ENCODE results near the gene DDO.
"Not testable (repeated sequence)": the region's sequence is repeated elsewhere in the genome, so short reads cannot be mapped to it uniquely, and the experiment has no call there.

DDO gene

DNA sequence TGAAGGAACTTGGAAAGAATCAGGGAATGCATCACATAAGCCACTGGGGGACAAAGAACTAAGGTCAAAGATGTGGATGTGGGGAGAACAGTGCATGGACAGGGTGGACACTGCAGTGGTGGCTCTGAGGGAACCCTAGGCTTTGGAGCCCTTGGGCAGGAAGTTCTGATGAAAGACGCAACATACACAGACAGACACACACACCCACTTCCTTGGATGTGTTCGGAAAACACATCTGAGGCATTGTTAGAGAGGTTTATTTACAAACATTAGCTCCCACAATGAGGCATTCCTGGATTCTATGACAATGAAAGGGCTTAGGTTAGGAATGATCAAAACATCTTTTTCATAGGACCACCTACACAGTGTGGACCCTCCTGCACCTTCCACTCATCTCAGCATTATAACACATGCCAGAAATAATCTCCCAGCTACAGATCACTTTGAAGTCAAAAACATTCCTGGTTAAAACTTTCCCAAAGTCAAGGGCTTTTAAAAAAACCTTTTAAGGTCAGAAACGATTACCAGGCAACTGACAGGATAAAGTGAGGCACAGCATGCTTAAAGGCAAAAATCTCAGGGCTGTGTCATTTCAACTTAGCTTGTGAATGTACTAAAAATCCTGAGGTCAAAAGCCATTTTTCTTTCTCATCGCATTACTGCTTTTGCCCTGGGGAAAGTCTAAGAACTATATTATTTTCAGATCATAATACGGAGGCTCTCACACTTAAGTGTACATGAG, 50.8 kb downstream of the DDO start:
- DNase-seq = no peak

DNA sequence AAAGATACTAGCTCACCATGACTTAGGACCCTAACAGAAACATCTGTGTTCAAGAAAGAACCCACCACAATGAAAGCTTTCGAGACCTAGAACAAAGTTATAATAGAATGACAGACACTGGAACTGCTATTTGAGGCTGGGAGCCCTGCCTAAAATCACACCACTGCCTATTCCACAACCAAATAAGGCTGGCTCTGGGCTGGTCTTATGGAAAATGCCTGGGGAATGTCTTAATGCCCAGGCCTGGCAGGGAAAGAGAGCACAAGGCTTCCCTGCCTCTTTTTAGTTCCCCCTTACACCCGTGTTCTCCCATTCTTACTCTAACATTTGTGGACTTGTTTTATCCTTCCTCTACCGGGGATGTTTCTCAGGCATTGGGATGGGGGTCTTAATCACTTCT, 51.6 kb downstream of the DDO start:
- no peak for DNase-seq

DNA sequence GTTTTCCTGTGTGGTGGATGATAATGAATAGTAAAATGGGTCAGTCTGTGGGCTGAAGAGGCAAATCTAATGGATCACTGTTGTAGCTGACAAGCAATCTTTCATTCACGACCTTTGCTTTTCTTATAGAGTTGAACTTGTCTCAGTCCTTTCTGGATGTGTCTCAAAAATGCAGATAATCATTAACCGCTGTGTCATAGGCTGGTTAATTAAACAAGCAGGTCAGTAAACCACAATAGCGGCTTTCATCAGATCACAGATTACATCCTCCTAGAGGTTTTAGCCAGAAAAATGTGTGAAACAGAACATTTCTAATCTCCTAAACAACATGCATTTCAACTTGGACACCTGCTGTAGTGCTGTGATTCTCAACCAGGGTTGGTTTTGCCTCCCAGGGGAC, 54.7 kb downstream of the DDO start:
- no peak for DNase-seq

DNA sequence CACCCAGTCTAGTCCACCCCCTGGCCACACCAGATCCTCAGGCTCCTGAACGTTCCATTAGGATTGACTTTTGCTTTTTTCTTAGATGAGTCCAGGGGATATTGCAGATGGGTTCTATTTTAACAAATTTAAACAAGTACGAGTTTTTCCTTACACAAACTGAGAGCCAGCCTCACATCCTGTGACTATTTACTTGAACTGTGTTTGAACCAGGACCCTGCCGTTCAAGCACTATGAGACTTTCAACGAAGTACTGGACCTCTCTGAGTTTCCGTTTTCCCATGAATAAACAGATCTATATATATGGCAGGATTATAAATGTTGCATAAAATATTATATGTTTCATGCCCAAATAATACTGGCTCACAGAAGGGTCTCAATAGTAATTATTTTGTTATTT, 55.8 kb downstream of the DDO start:
- DNase-seq = no peak

DNA sequence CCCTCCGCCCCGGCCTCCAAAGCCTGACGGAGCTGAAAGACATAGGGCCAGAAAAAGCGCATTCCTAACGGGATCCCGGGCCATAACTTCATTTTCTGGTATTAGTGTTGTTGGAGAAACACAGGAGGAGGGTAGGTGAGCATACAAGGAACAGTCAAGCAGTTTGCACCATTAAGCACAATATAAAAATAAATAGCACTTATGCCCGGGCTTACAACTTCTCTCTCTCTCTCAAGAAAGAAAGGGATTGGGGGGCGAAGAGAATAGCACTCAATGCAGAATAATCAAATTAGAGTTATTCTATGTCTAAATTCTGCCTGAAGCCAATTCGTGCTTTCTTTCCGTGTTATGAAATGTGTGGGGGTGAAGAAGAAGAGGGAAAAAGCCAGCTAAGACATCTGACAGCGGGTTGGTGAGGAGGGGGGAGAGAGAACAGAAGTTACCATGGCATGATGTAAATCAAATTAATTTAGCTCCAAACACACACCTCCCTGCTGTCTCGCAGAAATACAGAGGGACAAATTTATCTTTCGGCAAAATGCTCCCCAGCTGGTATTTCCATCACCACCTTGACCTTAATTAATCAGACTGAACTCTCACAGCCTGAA, 56.7 kb downstream of the DDO start:
- DNase-seq = no peak

DNA sequence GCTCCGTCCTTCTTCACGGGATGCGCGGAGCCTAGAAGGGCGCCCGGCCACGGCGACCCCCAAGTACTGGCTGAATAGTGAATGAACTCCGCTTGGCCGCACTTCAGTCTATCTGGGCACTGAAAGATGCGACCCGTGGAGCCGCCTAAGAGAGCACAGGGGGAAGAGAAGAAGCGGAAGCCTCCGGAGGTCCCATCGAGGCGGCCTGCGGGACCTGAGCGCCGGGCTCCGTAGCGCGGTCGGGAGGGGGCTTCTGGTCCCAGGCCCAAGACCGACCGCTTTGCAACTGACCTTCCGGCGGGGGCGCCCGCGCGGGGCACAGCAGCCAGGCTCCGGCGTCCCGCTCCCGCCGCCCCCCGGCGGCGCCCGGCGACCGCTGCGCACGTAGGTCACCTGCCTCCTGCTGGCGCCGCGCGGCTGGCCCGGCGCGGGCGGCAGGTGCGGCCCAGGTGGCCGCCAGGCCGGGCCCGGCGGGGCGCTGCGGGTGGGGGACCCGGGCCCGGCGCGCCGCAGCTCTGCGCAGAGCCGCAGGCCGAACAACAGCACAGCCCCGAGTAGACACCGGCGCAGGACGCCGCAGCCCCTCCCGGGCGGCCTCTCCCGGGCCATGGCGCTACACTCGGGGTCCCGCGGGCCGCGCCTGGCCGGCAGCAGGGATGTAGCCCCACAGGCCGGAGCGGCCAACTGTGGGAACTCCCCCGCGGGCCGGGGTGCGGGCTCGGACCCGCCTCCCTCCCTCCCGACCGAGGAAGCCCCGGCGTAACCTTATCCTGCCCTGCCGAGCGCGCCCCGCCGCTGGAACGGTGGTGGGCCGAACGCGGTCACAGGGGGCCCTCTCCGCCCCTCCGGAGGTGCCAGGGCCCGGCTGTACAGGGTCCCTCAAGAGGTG, 57.5 kb downstream of the DDO start, which contains the start of gene METTL24:
METTL24 (minus strand) TSS at position 686 of the 889 bp plus-strand sequence; CDS start at position 609, 77 bp downstream.
- DNase-seq = no peak

DNA sequence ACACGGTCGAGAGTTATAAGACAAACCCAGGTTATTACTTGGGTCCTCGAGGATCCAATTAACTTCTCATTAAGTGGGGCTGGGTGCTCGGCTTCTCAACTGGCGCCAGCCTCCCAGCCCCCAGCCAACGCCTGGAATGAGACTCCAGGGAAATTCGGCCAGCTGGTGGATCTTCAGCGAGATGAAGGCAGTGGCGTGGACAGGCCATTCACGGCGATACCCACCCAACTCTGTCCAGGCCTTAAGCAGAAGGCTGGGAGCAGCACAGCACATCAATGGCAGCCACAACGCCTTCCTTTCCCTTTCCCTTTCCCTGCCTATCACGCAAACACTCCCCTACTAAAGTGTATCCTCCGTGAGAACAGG, 58.1 kb downstream of the DDO start:
- DNase-seq = no peak

DNA sequence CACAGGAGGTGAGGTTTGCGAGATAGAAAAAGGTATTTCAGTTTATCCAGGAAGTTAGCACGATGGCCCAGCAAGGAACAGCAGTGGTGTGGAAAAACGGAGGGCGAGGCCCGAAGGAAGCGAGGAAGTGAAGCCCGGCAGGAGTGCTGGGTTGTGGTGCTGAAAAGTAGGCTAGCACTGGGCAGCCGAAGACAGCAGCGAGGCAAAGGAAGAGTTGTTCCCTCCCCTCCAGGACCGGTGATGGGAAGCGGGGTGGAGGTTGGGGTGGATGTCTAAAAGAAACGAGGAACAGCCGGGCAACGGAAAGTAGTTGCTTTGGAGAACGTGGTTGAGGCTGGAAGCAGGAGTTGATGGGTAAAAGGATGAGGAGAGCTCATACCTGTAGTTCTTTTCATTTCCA, 58.6 kb downstream of the DDO start:
- no peak for DNase-seq

DNA sequence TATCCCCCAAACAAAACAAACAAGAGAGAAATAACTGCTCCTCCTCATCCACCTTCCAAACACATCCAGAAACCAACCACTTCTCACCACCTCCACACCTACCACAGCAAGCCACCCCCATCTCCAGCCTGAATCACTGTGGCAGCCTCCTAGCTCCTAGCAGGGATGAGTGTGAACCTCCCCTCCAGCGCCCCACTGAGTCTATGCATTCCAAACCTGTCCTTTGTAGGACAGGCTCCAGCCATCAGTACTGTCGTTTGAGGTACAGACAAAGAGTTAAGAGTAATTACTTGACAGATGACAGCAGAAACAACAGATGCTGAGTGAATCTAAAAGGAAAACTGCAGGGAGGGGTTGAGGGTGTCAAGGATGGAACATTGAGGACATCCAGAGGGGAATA, 59.6 kb downstream of the DDO start:
- no peak for DNase-seq

DNA sequence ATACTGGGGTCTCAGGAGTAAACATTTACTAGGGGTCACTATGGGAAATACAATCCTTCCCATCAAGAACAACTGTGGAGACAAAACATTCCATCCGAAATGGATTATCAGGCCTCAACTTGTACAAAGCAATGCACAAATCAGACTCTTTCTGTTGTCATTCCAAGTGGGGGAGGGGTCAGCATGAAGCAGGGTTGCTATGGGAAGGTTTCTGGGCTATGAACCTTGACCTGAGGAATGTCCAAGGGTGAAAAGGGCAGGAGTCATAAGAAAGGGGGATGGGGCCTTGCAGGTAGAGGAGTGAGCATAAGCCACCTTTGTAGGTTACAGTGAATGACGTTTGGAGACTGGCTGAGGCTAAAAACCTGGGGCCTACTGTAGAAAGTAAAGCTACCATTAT, 60.4 kb downstream of the DDO start:
- DNase-seq = no peak

DNA sequence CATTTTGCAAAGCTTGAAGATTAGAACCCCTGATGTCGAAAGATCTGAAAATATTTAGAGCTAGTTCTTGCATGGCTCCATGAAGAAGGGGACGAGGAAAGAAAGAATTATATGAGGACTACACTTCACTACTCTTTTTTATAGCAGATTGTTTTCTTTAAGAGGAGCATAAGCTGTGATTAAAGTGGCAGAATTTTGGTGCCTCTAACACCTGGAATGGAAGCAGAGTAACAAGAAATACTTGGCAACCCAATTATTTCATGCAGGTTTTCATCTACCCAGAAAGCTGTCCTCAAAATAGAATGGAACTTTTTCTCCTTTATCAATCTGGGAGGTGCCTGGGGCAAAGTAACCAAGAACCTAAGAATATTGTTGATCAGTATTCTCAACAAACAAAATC, 61.2 kb downstream of the DDO start:
- no peak for DNase-seq

DNA sequence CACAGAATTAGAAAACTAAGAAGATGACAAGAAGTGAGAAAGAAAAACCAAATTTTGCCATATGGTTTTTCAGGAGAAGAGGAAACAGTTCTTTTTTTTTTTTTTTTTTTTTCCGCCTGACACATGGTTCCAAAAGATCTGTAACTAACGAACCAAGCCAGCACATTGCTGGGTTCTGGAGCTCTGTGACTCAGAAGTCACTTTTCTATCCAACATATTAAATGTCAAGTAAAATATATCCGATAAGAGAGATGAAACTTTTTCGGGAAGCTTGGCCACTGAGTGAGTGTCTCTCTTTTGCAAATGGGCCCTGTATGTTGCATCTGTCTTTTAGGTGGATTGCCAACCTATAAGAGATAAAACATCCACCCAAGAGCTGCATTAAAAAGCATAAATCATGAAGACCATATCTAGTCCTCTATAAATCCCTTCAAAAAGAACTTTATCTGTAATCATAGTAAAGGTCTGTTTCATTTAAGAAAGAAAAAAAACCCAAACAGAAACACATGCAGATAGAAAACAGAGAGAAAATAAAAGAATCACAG, 61.8 kb downstream of the DDO start:
- DNase-seq = no peak

DNA sequence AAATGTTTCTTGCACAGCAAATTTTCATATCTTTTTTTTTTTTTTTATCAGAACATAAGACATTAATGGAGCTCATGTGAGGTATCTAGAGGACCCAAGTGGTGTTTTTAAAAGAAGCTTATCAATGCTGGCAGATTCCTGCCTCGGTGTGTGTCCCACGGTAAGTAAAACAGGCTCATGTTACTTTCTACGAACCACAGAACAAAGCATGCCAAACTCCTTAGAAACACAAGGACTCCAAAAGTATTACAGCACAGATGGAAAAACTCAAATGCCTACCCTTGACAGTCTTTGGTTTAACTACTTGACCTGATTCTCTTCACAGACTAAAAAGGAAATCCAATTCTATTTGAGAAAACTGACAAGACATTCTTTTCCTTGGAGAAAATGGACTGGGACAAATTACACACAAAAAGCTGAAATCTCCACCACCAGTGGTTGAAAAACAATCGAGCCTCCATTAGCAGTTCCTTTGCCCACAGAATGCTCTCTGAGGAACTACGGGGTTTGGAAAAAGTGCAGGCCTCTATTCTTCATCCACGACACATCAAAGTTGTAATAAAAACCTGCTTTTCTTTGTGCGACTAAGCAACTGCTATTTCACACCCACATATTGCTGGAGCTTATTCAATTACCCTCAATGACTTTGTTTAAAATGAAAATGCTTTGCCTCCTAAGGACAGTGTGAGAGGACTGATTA, 62.7 kb downstream of the DDO start:
- DNase-seq = no peak

DNA sequence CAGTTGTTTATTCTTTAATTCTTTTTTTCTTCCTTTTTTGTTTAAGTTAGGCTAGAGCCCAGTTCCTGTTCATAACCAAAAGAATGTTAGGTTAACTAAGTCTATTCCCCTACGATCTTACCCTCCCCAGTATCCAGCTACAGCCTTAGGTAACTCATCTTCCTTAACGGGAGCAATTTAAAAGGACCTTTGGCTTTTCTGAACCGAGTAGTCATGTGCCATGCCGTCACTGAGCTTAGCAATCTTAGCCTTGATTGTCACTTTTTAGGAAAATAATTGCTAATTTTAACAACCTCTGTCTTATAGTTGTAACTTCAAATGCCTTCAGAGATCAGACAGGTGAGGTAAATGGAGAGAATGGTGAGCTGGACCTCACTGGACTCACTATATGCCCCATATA, 63.4 kb downstream of the DDO start:
- no peak for DNase-seq

DNA sequence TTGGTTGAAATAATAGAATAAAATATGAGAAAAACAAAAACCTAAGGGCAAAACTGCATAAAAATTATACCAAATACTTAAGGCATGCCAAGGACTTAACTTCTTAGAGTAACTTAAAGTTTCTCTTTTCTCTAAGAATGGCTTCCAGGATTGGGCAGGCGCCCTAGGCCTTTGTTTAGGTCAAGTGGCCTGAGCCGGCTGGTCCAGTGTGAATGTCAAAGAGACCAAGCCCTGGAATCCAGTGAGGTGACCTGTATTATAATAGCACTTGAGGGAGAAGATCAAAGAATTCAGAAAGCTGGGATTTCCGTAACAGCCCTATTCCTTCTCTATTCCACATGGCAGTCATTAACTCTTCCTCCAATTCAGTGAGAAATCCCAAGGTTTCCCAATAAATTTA, 63.8 kb downstream of the DDO start:
- no peak for DNase-seq

DNA sequence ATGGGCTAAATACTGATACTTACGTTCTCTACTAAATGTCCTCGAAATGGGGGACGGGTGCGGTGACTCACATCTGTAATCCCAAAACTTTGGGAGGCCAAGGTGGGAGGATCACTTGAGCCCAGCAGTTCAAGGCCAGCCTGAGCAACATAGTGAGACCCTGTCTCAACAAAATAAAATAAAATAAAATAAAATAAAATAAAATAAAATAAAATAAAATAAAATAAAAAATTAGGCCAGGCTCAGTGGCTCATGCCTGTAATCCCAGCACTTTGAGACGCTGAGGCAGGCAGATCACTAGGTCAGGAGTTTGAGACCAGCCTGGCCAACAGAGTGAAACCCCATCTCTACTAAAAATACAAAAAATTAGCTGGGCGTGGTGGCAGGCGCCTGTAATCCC, 64.8 kb downstream of the DDO start:
- DNase-seq = not testable (repeated sequence)

DNA sequence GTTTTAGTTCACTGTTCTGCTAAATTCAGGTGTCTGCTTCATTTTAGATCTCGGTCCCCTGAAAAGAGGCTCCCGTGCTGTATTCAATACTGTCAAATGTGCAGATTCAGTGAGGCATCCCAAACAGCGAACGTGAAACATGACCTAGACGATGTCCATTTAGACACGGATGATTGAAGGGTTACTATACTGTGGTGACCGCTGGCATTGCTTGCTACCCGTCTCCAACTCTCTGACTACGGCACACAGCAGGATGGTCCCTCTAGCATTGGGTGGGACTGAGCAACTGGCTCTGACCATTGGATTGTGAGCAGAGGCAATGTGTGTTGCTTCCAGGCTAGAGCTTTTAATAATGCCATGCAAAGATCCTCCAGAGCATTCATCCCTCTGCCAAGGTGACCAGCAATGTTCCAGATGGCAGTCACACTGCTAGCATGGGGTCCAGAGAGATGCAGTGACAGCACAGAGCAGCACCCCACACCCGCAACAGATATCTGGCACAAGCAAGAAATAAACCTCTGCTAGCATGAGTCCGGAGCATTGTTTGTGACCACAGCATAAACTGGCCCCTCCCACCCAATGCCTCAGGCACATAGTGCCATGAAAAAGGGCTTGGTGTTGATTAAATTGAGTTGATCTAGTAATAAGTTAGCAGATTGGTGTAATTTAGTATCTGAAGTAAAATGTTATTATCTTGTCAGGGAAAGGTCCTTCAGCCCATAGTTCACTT, 66.2 kb downstream of the DDO start:
- DNase-seq = no peak

DNA sequence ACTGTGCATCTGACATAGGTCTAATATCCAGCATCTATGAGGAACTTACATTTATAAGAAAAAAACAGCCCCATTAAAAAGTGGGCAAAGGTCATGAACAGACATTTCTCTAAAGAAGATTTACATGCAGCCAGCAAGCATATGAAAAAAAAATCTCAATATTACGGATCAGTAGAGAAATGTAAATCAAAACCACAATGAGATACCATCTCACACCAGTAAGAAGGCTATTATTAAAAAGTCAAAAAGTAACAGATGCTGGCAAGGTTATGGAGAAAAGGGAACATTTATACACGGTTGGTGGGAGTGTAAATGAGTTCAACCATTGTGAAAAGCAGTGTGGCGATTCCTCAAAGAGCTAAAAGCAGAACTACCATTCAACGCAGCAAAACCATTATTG, 70.3 kb downstream of the DDO start:
- DNase-seq = no peak

DNA sequence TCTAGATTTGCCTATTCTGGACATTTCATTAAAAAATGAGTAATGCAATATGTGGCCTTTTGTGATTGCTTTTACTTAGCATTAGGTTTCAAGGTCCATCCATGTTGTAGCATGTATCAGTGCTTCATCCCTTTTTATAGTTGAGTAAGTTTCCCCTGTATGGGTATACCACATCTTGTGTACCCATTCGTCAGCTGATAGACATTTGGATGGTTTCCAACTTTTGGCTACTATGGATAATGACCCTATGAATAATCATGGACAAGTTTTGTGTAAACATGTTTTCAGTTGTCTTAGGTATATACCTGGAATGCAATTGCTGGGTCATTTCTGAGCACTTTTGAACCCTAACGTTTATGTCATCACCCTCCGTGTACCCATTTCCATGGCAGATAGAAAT, 72.6 kb downstream of the DDO start:
- DNase-seq = no peak

Data from activated effector memory CD4-positive, alpha-beta T cell treated with anti-CD3 and anti-CD28 coated beads, Interleukin-2, amount 50 U/mL, for 16 hours (primary cell).